Suprapubic skin (tissue), 3 donors: ENCODE measurements around the gene STAG3.

ENCODE experiments used
- CTCF ChIP-seq, 2 donors: fragments of 200-600 bp in 1 of 2; fragments of 450-650 bp in 1 of 2; sonication (generic) in 1 of 2; IDR thresholded peaks; one replicate each; pipeline ENCODE4 v1.5.1; 2016 to 2019; ENCODE audit warnings: antibody characterized with exemption in 2 of 2, mild to moderate bottlenecking in 1 of 2, moderate library complexity in 1 of 2
- EP300 ChIP-seq: sonication (generic); formaldehyde crosslinking; IDR thresholded peaks from one replicate; pipeline ENCODE4 v1.6.1; 2017; ENCODE audit warnings: antibody characterized with exemption
- POLR2A ChIP-seq, 2 donors: fragments of 450-650 bp; IDR thresholded peaks; one replicate each; pipeline ENCODE4 v1.6.1; 2017; ENCODE audit warnings: antibody characterized with exemption in 2 of 2, mild to moderate bottlenecking in 2 of 2, moderate library complexity in 2 of 2

GRCh38 chr7:100200693-100201092 lies 23.0 kb downstream of the STAG3 start:
- TF ChIP-seq CTCF (IDR thresholded peaks at IDR 0.05) (no peak), POLR2A (IDR thresholded peaks at IDR 0.05) (no peak), EP300 (no peak)
